ENCODE data around the gene ATP1A1. TPM values are rescaled to one million over a fixed set of nuclear protein-coding genes. Genes with fewer than 3 reads are reported as not detected.

ATP1A1 gene
- total and polyA plus RNA-seq, 12 donors, result 73.6 to 624 (median 203) TPM

DNA sequence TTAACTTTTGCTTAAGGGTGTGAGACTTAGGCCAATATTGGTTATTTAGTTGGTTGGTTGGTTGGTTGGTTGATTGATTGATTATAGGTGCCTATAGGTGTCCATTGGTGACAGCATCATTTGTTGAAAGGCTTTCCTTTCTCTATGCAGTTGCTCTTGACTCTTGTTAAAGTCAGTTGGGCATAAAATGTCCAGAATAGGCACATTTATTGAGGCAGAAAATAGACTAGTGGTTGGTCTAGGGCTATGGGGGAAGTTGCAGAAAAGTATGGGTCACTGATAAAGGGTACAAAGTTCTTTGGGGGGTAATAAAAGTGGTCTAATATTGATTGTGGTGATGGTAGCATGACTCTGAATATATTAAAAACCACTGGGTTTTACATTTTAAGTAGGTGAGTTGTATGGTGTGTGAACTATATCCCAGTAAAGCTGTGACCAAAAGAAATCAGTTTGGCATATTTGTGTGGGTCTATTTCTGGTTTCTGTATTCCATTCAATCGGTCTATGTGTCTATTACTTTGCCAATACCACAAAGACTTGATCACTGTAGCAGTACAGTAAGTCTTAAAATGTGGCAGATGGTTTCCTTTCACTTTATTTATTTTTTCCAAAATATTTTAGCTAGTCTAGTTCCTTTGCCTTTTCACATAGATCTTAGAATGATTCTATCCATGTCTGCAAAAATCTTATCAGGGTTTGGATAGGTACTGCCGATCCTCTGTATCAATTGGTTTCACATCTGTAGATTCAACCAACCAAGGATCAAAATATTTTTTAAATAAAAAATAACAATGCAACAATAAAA, 63.0 kb downstream of the ATP1A1 start:
- H3K4me1 ChIP-seq, result peaks cover 0 to 13% (median 3%) of the 10 kb centered on the region in 9 donors
- ATAC-seq (no peak), DNase-seq (no peak)
- H3K4me3 ChIP-seq, result no peak overlapping the region
- TF ChIP-seq, protein P1, sequence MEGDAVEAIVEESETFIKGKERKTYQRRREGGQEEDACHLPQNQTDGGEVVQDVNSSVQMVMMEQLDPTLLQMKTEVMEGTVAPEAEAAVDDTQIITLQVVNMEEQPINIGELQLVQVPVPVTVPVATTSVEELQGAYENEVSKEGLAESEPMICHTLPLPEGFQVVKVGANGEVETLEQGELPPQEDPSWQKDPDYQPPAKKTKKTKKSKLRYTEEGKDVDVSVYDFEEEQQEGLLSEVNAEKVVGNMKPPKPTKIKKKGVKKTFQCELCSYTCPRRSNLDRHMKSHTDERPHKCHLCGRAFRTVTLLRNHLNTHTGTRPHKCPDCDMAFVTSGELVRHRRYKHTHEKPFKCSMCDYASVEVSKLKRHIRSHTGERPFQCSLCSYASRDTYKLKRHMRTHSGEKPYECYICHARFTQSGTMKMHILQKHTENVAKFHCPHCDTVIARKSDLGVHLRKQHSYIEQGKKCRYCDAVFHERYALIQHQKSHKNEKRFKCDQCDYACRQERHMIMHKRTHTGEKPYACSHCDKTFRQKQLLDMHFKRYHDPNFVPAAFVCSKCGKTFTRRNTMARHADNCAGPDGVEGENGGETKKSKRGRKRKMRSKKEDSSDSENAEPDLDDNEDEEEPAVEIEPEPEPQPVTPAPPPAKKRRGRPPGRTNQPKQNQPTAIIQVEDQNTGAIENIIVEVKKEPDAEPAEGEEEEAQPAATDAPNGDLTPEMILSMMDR (IDR thresholded peaks at IDR 0.05), result no peak
- 86% methylated on average over 2 of the region's 2 CpGs for WGBS, 2 donors
- intact Hi-C loops (cut with DNase I), result no loop called here
- no peaks in the 10 kb centered on the region for H3K36me3 ChIP-seq
- peaks cover 0 to 8% (median 0%) of the 10 kb centered on the region in 11 donors for H3K9me3 ChIP-seq
- no peak overlapping the region for H3K27ac ChIP-seq
- no peaks in the 10 kb centered on the region for H3K27me3 ChIP-seq

DNA sequence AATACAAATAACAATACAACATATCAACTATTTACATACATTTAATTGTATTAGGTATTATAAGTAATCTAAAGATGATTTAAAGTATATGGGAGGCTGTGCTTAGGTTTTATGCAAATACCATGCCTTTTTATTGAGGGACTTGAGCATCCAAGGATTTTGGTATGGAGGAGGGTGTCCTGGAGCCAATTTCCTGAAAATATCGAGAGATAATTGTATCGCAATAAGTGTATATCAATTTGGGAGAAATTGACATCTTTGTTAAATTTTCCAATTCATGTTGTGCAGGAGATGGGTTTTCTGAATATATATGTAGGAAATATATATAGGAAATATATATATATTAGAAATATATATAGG, 63.5 kb downstream of the ATP1A1 start:
- Histone ChIP-seq H3K9me3 (peaks cover 0 to 8% (median 0%) of the 10 kb centered on the region in 11 donors), H3K4me1 (peaks cover 0 to 13% (median 3%) of the 10 kb centered on the region in 9 donors), H3K27me3 (no peaks in the 10 kb centered on the region), H3K36me3 (no peaks in the 10 kb centered on the region), H3K4me3 (no peak overlapping the region), H3K27ac (no peak overlapping the region)
- DNase-seq (no peak), ATAC-seq (no peak)
- WGBS, 2 donors, result 96 to 100% methylated on average over 2 of the region's 2 CpGs
- TF ChIP-seq, protein P1 (IDR thresholded peaks at IDR 0.05), result no peak
- intact Hi-C loops (cut with DNase I), result no loop called here

DNA sequence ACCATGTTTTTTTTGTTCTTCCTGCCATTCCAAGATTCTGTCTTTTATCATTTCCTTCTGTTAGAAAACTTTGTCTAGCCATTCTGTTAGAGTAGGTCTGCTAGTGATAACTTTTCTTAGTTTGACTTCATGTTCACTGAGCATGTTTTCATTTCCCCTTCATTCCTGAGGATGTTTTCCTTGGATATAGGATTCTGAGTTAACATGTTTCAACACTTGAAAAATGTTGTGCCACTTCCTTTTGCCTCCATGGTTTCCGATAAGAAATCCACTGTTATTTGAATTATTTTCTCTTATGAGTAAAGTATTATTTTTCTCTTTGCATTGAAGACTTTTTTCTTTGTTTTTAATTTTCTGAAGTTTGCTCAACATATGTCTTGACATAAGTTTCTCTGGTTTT, 66.7 kb downstream of the ATP1A1 start:
- Histone ChIP-seq H3K27ac (no peak overlapping the region), H3K4me3 (no peak overlapping the region), H3K4me1 (no peaks in the 10 kb centered on the region), H3K36me3 (no peaks in the 10 kb centered on the region), H3K27me3 (no peaks in the 10 kb centered on the region), H3K9me3 (peaks cover 0 to 6% (median 0%) of the 10 kb centered on the region in 11 donors)
- 46 to 51% methylated on average over 1 of the region's 1 CpG for WGBS, 2 donors
- TF ChIP-seq, protein P1 (IDR thresholded peaks at IDR 0.05), result no peak
- intact Hi-C loops (cut with DNase I), result no loop called here
- DNase-seq, result no peak
- no peak for ATAC-seq

DNA sequence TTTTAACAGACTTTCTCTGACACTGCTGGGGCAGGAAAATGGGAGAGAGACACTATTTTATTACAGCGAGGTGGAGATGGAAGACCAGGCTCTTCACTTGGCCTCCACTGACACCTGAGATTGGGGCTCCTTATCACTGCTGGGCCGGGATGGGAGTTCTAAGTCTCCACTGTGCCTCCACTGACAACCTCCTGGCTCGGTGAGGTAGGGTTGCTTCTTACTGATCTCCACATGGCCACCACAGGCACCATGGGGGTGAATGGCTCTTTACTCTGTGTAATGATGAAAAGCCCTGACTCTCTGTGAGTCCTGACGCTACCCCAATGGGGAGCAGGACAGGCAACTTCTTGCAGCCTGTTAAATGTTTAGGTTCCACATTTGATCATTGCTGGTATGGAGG, 67.7 kb downstream of the ATP1A1 start:
- H3K4me1 ChIP-seq, result no peaks in the 10 kb centered on the region
- ATAC-seq (no peak), DNase-seq (no peak)
- H3K4me3 ChIP-seq, result no peak overlapping the region
- no peaks in the 10 kb centered on the region for H3K36me3 ChIP-seq
- H3K27ac ChIP-seq, result no peak overlapping the region
- no peaks in the 10 kb centered on the region for H3K27me3 ChIP-seq
- H3K9me3 ChIP-seq, result no peaks in the 10 kb centered on the region
- TF ChIP-seq, protein P1 (IDR thresholded peaks at IDR 0.05), result no peak
- intact Hi-C loops (cut with DNase I), result no loop called here
- WGBS, 2 donors, result 83 to 84% methylated on average over 4 of the region's 4 CpGs
